ENCODE data around the gene THEMIS2. TPM values are rescaled to one million over a fixed set of nuclear protein-coding genes. Genes with fewer than 3 reads are reported as not detected.

The THEMIS2 gene
- total and polyA plus RNA-seq, 9 of the 15 experiments (the other 6 are each of a cell fraction or from before 2014, with no cell fraction given): 2.3 to 12.7 (median 8.0) TPM

DNA sequence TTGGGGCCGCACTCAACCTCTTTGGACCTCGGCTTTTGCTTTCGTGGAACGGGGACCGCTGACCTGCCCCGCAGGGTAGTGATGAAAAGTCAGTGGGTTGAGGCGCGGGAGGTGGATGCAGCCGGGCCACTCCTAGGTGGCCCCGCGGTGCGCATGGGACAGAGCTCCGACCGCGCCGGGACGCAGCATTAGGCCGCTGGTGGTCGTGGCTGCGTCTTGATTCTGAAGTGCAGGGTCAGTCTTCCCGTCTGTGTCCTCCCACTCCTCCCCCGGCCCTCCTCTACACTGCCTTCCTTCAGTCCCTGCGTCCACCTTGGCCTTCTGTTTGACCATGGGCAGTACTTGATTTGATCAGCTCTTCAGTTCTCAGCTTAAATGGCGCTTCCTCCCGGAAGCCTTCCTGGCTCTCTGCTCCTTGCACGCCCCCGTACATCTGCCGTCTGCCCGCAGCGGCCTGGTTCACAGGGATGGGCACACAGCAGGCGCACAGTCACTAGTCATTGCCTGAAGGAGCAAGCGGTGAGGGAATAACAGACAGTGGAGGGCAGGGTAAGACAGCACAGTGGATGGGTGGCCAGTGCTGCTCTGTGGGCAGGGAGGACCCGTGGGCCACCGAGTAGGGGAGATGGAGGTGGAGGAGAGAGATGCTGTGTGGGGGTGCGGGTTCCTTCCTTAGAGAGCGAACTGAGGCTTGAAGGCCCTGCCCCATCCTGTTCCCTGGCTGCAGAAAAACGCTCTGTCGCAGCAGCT is 633 bp downstream of the THEMIS2 start (continued):
- TF ChIP-seq RERE (CRISPR knock-in tag; IDR thresholded peaks at IDR 0.05; ENCODE audit: borderline replicate concordance) (peak; percentile 57; the same call in 1 of the 2 replicates), SMARCA5 (IDR thresholded peaks at IDR 0.05) (peak; percentile 95), ZBTB40 (IDR thresholded peaks at IDR 0.05) (peak; percentile 59; the same call in 1 of the 2 replicates), ZBTB40 (CRISPR knock-in tag; IDR thresholded peaks at IDR 0.05) (0 out of 2 replicates have a peak, but pooled peaks have one; percentile 16), PHF8 (IDR thresholded peaks at IDR 0.05; ENCODE audit: borderline replicate concordance, low read length) (no peak; the same call in 1 of the 2 replicates), HDGF (IDR thresholded peaks at IDR 0.05) (peak; percentile 92), SMARCE1 (IDR thresholded peaks at IDR 0.05) (0 out of 2 replicates have a peak, but pooled peaks have one; percentile 37), MTA3 (IDR thresholded peaks at IDR 0.05; ENCODE audit: borderline replicate concordance) (0 out of 2 replicates have a peak, but pooled peaks have one; percentile 35), ZNF436 (CRISPR knock-in tag; IDR thresholded peaks at IDR 0.05) (peak; percentile 91)
